HepG2 (cell line): ENCODE measurements around the gene AMPD2. TPM values are rescaled to one million over a fixed set of nuclear protein-coding genes. Genes with fewer than 3 reads are reported as not detected.

Source experiments
- ATAC-seq: fragments of 200-7000 bp; cut with Tn5 transposase; 3 replicates; pipeline ENCODE4 v1.9.1; 2020; ENCODE audit warnings: mild to moderate bottlenecking, moderate library complexity
- BruUV-seq: library from RNA; stranded (reverse); fragments of 400-500 nt; replicated peaks from 2 replicates; lab custom pipeline; 2021; lab: Mats Ljungman, UMichigan
- CTCF ChIA-PET: fragments of 300-600 bp; formaldehyde crosslinking; extraction: SDS; loops from one replicate; lab custom pipeline; 2021; ENCODE audit warnings: low total read pairs, inconsistent platforms, low intra/inter-chr PET ratio; lab: Yijun Ruan, JAX
- POLR2A ChIA-PET: fragments of 350-600 bp; sonication (Branson Sonifier 250); formaldehyde crosslinking; loops from one replicate; lab custom pipeline; 2020; ENCODE audit warnings: antibody characterized with exemption, inconsistent platforms; lab: Yijun Ruan, JAX
- DNase-seq: peaks from one replicate; pipeline ENCODE4 v3.0.0-alpha.2; 2015; ENCODE audit warnings: low spot score
- FAIRE-seq: peaks from 3 replicates; lab custom pipeline; 2011; peaks lifted over from hg19 to GRCh38; lab: Jason Lieb, UNC
- H2AFZ ChIP-seq: one replicate; pipeline ENCODE4 v1.6.1; 2011; ENCODE audit warnings: low read length, inconsistent platforms
- H3K27ac ChIP-seq: fragments of 300-600 bp; 3 replicates; pipeline ENCODE4 v1.8.0; 2011; ENCODE audit warnings: mixed run types, mild to moderate bottlenecking, mixed read lengths, low read length, inconsistent platforms; ENCODE audit not compliant: insufficient read depth; ENCODE audit errors: extremely low read length
- H3K27me3 ChIP-seq, 2 experiments: fragments of 200-600 bp in 1 of 2; 2 replicates in 1 of 2; 3 replicates in 1 of 2; pipeline versions ENCODE4 v1.6.0 to v1.8.0; 2011; ENCODE audit warnings: low read length in 2 of 2, mild to moderate bottlenecking in 2 of 2, moderate library complexity in 2 of 2, inconsistent platforms in 1 of 2; ENCODE audit not compliant: insufficient read depth in 2 of 2, control insufficient read depth in 1 of 2
- H3K36me3 ChIP-seq, 2 experiments: fragments of 200-600 bp in 1 of 2; replicated peaks in 1 of 2; 2 replicates in 1 of 2; 3 replicates in 1 of 2; pipeline versions ENCODE4 v1.5.1 to v1.8.0; 2011; ENCODE audit warnings: low read length in 2 of 2, inconsistent platforms in 1 of 2; ENCODE audit not compliant: insufficient read depth in 2 of 2, control insufficient read depth in 1 of 2
- H3K4me1 ChIP-seq: 2 replicates; pipeline ENCODE4 v1.5.1; 2012; ENCODE audit warnings: low read length, inconsistent platforms; ENCODE audit not compliant: insufficient read depth
- H3K4me2 ChIP-seq: 2 replicates; pipeline ENCODE4 v1.6.0; 2011; ENCODE audit warnings: low read depth, low read length, inconsistent platforms
- H3K4me3 ChIP-seq, 3 experiments: fragments of 200-600 bp in 1 of 3; sonication (generic), shearing (Covaris generic) in 1 of 3; replicated peaks in 1 of 3; 2 replicates each; pipeline ENCODE4 v1.5.1; 2011 to 2016; ENCODE audit warnings: low read length in 3 of 3, inconsistent platforms in 2 of 3, low read depth in 2 of 3, mild to moderate bottlenecking in 2 of 3, control low read depth in 1 of 3, mixed read lengths in 1 of 3; ENCODE audit not compliant: insufficient read depth in 1 of 3
- H3K79me2 ChIP-seq: one replicate; pipeline ENCODE4 v1.6.1; 2011; ENCODE audit warnings: low read length, inconsistent platforms; ENCODE audit not compliant: insufficient read depth
- H3K9ac ChIP-seq: 2 replicates; pipeline ENCODE4 v1.6.0; 2011; ENCODE audit warnings: mild to moderate bottlenecking, low read depth, low read length, inconsistent platforms; ENCODE audit not compliant: insufficient read depth
- H3K9me3 ChIP-seq: 2 replicates; pipeline ENCODE4 v1.5.1; 2012; ENCODE audit warnings: mild to moderate bottlenecking, low read length
- H4K20me1 ChIP-seq: 2 replicates; pipeline ENCODE4 v1.6.0; 2011; ENCODE audit warnings: inconsistent platforms, mild to moderate bottlenecking, low read length, moderate library complexity; ENCODE audit not compliant: insufficient read depth
- KDM6A ChIP-seq: IDR thresholded peaks from 2 replicates; pipeline ENCODE4 v1.6.1; 2016; ENCODE audit warnings: low read depth
- MAFG ChIP-seq: sonication (generic); formaldehyde crosslinking; IDR thresholded peaks from 2 replicates; pipeline ENCODE4 v1.5.1; 2020; ENCODE audit warnings: mild to moderate bottlenecking, missing genetic modification reagents
- MEIS2 ChIP-seq: sonication (generic); formaldehyde crosslinking; IDR thresholded peaks from 2 replicates; pipeline ENCODE4 v1.9.0; 2021; ENCODE audit warnings: mild to moderate bottlenecking, missing genetic modification reagents
- MIER3 ChIP-seq: IDR thresholded peaks from 2 replicates; pipeline ENCODE4 v1.6.1; 2016; ENCODE audit warnings: missing compliant biosample characterization, borderline replicate concordance
- MIXL1 ChIP-seq: IDR thresholded peaks from 2 replicates; pipeline ENCODE4 v1.6.1; 2016
- NFRKB ChIP-seq: fragments of 450-650 bp; IDR thresholded peaks from 2 replicates; pipeline ENCODE4 v1.6.1; 2017
- RAD21 ChIP-seq: fragments of 450-650 bp; formaldehyde crosslinking; IDR thresholded peaks from 2 replicates; pipeline ENCODE4 v1.5.0; 2020; ENCODE audit warnings: mild to moderate bottlenecking
- SNAPC2 ChIP-seq: sonication (generic); formaldehyde crosslinking; IDR thresholded peaks from 2 replicates; pipeline ENCODE4 v1.8.1; 2022; ENCODE audit warnings: mild to moderate bottlenecking, missing genetic modification reagents
- SRY ChIP-seq: sonication (generic); formaldehyde crosslinking; IDR thresholded peaks from 2 replicates; pipeline ENCODE4 v1.8.0; 2022; ENCODE audit warnings: mild to moderate bottlenecking, missing genetic modification reagents
- SSRP1 ChIP-seq: IDR thresholded peaks from 2 replicates; pipeline ENCODE4 v1.6.1; 2016; ENCODE audit warnings: control low read depth
- THYN1 ChIP-seq: sonication (generic); formaldehyde crosslinking; IDR thresholded peaks from 2 replicates; pipeline ENCODE4 v1.8.1; 2023; ENCODE audit warnings: low read depth, mild to moderate bottlenecking, moderate library complexity, missing genetic modification reagents, borderline replicate concordance
- ZFP90 ChIP-seq: sonication (generic); formaldehyde crosslinking; IDR thresholded peaks from 2 replicates; pipeline ENCODE4 v1.8.0; 2022; ENCODE audit warnings: missing genetic modification reagents, mild to moderate bottlenecking, inconsistent platforms, borderline replicate concordance
- ZNF24 ChIP-seq: fragments of 450-650 bp; IDR thresholded peaks from 2 replicates; pipeline ENCODE4 v1.6.1; 2017; ENCODE audit warnings: antibody characterized with exemption, mild to moderate bottlenecking
- ZNF430 ChIP-seq: sonication (generic); formaldehyde crosslinking; IDR thresholded peaks from 2 replicates; pipeline ENCODE4 v1.9.0; 2021; ENCODE audit warnings: mild to moderate bottlenecking, missing genetic modification reagents
- ZNF7 ChIP-seq: IDR thresholded peaks from 2 replicates; pipeline ENCODE4 v1.6.1; 2016; ENCODE audit warnings: missing biosample characterization, missing genetic modification reagents
- ZNF747 ChIP-seq: sonication (generic); formaldehyde crosslinking; IDR thresholded peaks from 2 replicates; pipeline ENCODE4 v1.8.1; 2023; ENCODE audit warnings: missing genetic modification reagents, mild to moderate bottlenecking, borderline replicate concordance
- WGBS: methylation state at CpG from one replicate; pipeline ENCODE4 v1.1.6; 2017; ENCODE audit warnings: low lambda C conversion rate; 5-methylcytosine and 5-hydroxymethylcytosine counted together
- in situ Hi-C: cut with HindIII; loops from 2 replicates; pipeline ENCODE4 v1.10.0; 2017; ENCODE audit warnings: low pct_unique_long_range_greater_than_20kb; ENCODE audit not compliant: extremely low pct_ligation_motif_present
- intact Hi-C: fragments of 100-400 bp; cut with micrococcal nuclease; formaldehyde crosslinking; loops from one replicate; pipeline ENCODE4 v1.10.0; 2022; ENCODE audit not compliant: unreplicated experiment
- polyA plus RNA-seq, 8 experiments: library from polyadenylated mRNA; depleted of rRNA in 3 of 8; stranded (reverse) in 7 of 8; unstranded in 1 of 8; fragments of >200 nt; fragmentation: Illumina TruSeq in 4 of 8; extraction: Trizol in 4 of 8; gene quantifications; 2 replicates each; pipeline versions ENCODE4 v1.2.1 to v1.2.3, GENCODE V29; 2011 to 2016; ENCODE audit warnings: low read depth in 4 of 8, missing spikeins in 1 of 8, mixed read lengths in 1 of 8; ENCODE audit not compliant: insufficient read depth in 1 of 8
- total RNA-seq, 5 experiments: library from RNA; depleted of rRNA; stranded (reverse); fragments of >200 nt; fragmentation: Illumina TruSeq; extraction: Trizol; gene quantifications; 2 replicates each; pipeline ENCODE4 v1.2.3, GENCODE V29; 2016; ENCODE audit warnings: low read depth in 1 of 5
- TF ChIP-seq, protein P1 (sequence below): conservative IDR thresholded peaks from 2 replicates; pipeline ENCODE4 v1.6.1; 2018; ENCODE audit warnings: missing genetic modification reagents
- TF ChIP-seq, protein P2 (sequence below): IDR thresholded peaks from 2 replicates; pipeline ENCODE4 v1.6.1; 2016; ENCODE audit warnings: low read depth, control low read depth

The AMPD2 gene
- total and polyA plus RNA-seq, 2 of the 13 experiments (the other 11 are each of a cell fraction or from before 2014, with no cell fraction given) = 62.3 to 82.0 TPM

- BruUV-seq = no TSS peak
- Histone ChIP-seq H3K9ac (no peak overlapping the region), H3K27me3 (0 out of 5 replicates have a peak, but pooled peaks cover 0 to 3% of the 10 kb centered on the region in 2 experiments), H3K9me3 (no peaks in the 10 kb centered on the region), H3K4me3 (no peak overlapping the region), H3K79me2 (no peaks in the 10 kb centered on the region), H2AFZ (no peak overlapping the region), H4K20me1 (no peaks in the 10 kb centered on the region), H3K27ac (no peak overlapping the region), H3K4me2 (no peak overlapping the region), H3K4me1 (peaks cover 33% of the 10 kb centered on the region), H3K36me3 (no peaks in the 10 kb centered on the region)
- DNase-seq (no peak), FAIRE-seq (no peak), ATAC-seq (no peak)
- TF ChIP-seq THYN1 = no peak
- no peak for TF ChIP-seq ZNF24
- no peak for TF ChIP-seq SNAPC2 (CRISPR knock-in tag)
- no peak for TF ChIP-seq SRY (CRISPR knock-in tag)
- no peak for TF ChIP-seq MIXL1
- no peak for TF ChIP-seq ZNF7
- no peak for TF ChIP-seq MIER3 (CRISPR knock-in tag)
- POLR2A ChIA-PET = interaction anchor here (1.2 to 3.8 kb wide), 6 partner anchors 11 to 135 kb away, joined by 3 to 23 read pairs (median 4); partner anchors contain the start of genes EPS8L3 and GNAI3
- WGBS = 32% methylated on average over 6 of the region's 9 CpGs
- in situ Hi-C loops (no loop called here), intact Hi-C loops (loop anchor here (2.0 kb wide), 1 partner anchor 96 kb away; no protein-coding TSS in a partner anchor)
- CTCF ChIA-PET = interaction anchor here (1.2 to 2.6 kb wide), 2 partner anchors 93 to 134 kb away, joined by 7 to 13 read pairs; no protein-coding TSS in a partner anchor
These were observed 19.6 kb downstream of the AMPD2 start for GRCh38 chr1:109639063-109639840.

DNA sequence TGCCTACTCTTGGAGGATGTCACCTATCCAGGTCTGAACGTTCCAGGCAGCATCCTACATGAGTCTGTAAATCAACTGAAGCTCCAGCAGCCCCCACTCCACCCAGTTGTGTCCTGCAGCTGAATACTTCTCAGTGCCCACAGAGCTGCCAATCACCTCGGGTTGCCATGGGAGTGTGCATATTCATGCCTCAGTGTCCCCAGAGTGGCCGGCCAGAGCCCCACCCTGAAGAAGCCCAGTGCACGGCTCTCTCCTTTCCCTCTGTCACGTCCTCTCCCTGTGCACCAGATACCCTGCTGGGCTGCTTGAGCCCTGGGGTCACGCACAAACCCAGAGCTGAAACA lies 20.2 kb downstream of the AMPD2 start:
- H4K20me1 ChIP-seq = no peaks in the 10 kb centered on the region
- intact Hi-C loops = loop anchor here (2.0 to 5.0 kb wide), 2 partner anchors 97 to 352 kb away; no protein-coding TSS in a partner anchor
- H3K4me1 ChIP-seq = peaks cover 39% of the 10 kb centered on the region
- FAIRE-seq (no peak), ATAC-seq (peak; percentile 16), DNase-seq (no peak)
- no peak overlapping the region for H3K4me3 ChIP-seq
- peak overlapping the region; percentile 29; the same call in 1 of the 2 replicates for H3K4me2 ChIP-seq
- TF ChIP-seq NFRKB = no peak
- no peak for TF ChIP-seq ZFP90 (CRISPR knock-in tag)
- no peak for TF ChIP-seq KDM6A (CRISPR knock-in tag)
- TF ChIP-seq, protein P1, sequence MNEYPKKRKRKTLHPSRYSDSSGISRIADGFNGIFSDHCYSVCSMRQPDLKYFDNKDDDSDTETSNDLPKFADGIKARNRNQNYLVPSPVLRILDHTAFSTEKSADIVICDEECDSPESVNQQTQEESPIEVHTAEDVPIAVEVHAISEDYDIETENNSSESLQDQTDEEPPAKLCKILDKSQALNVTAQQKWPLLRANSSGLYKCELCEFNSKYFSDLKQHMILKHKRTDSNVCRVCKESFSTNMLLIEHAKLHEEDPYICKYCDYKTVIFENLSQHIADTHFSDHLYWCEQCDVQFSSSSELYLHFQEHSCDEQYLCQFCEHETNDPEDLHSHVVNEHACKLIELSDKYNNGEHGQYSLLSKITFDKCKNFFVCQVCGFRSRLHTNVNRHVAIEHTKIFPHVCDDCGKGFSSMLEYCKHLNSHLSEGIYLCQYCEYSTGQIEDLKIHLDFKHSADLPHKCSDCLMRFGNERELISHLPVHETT = no peak
- TF ChIP-seq SSRP1 (CRISPR knock-in tag) = no peak
- TF ChIP-seq RAD21 (CRISPR knock-in tag) = no peak
- TF ChIP-seq ZNF747 (CRISPR knock-in tag) = no peak
- TF ChIP-seq ZNF430 (CRISPR knock-in tag) = no peak
- TF ChIP-seq, protein P2, sequence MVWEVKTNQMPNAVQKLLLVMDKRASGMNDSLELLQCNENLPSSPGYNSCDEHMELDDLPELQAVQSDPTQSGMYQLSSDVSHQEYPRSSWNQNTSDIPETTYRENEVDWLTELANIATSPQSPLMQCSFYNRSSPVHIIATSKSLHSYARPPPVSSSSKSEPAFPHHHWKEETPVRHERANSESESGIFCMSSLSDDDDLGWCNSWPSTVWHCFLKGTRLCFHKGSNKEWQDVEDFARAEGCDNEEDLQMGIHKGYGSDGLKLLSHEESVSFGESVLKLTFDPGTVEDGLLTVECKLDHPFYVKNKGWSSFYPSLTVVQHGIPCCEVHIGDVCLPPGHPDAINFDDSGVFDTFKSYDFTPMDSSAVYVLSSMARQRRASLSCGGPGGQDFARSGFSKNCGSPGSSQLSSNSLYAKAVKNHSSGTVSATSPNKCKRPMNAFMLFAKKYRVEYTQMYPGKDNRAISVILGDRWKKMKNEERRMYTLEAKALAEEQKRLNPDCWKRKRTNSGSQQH (CRISPR knock-in tag) = no peak
- no peak for TF ChIP-seq MEIS2 (CRISPR knock-in tag)
- no peak for TF ChIP-seq MAFG (CRISPR knock-in tag)
- POLR2A ChIA-PET = interaction anchor here (0.7 to 3.8 kb wide), 11 partner anchors 11 to 145 kb away, joined by 3 to 23 read pairs (median 4); partner anchors contain the start of genes EPS8L3, GNAI3, GSTM2 and GSTM4
- H3K27me3 ChIP-seq = 0 out of 5 replicates have a peak, but pooled peaks cover 0 to 3% of the 10 kb centered on the region in 2 experiments
- CTCF ChIA-PET = interaction anchor here (1.1 to 2.6 kb wide), 3 partner anchors 10 to 134 kb away, joined by 3 to 13 read pairs (median 7); no protein-coding TSS in a partner anchor
- 19% methylated on average over 5 of the region's 6 CpGs for WGBS
- no peak overlapping the region for H3K27ac ChIP-seq
- in situ Hi-C loops = loop anchor here (5.0 to 10.0 kb wide), 3 partner anchors 67 to 345 kb away; partner anchors contain the start of gene AHCYL1
- H3K9me3 ChIP-seq = no peaks in the 10 kb centered on the region
- no peak overlapping the region for H3K9ac ChIP-seq
- no peaks in the 10 kb centered on the region for H3K79me2 ChIP-seq
- H3K36me3 ChIP-seq = no peaks in the 10 kb centered on the region
- no peak overlapping the region for H2AFZ ChIP-seq
- BruUV-seq = no TSS peak
